Naive thymus-derived CD4-positive, alpha-beta T cell (primary cell): ENCODE data around the gene OR2V2. TPM values are rescaled to one million over a fixed set of nuclear protein-coding genes. Genes with fewer than 3 reads are reported as not detected.
A peak's percentile ranks its signal among the peaks of the same experiment; 100 is the strongest.

Source experiments
- ATAC-seq: fragments of 150-1000 bp; cut with Tn5 transposase; 2 replicates; pipeline ENCODE4 v1.10.0; 2021; ENCODE audit warnings: mild to moderate bottlenecking, moderate library complexity
- CTCF ChIA-PET: fragments of 350-600 bp; sonication (Branson Sonifier 250); formaldehyde crosslinking; loops from one replicate; lab custom pipeline; 2021; ENCODE audit warnings: antibody characterized with exemption; lab: Charles Lee
- POLR2A ChIA-PET: fragments of 350-600 bp; sonication (Branson Sonifier 250); formaldehyde crosslinking; loops from one replicate; lab custom pipeline; 2021; ENCODE audit warnings: antibody characterized with exemption, inconsistent platforms; lab: Charles Lee
- DNase-seq, 9 donors: peaks; one replicate each; pipeline versions ENCODE4 v3.0.0 to v3.0.0-alpha.2; 2020 to 2022; ENCODE audit warnings: mixed read lengths in 1 of 9
- H3K27ac ChIP-seq: one replicate; pipeline ENCODE4 v1.7.0; 2013; ENCODE audit warnings: mild to moderate bottlenecking, low read depth, low read length, moderate library complexity
- H3K27me3 ChIP-seq, 2 donors: one replicate each; pipeline ENCODE4 v1.7.0; 2013; ENCODE audit warnings: low read length in 2 of 2, mild to moderate bottlenecking in 2 of 2, moderate library complexity in 2 of 2; ENCODE audit not compliant: control insufficient read depth in 2 of 2, insufficient read depth in 2 of 2
- H3K36me3 ChIP-seq, 3 experiments: 1 replicate in 2 of 3; 2 replicates in 1 of 3; pipeline ENCODE4 v1.7.0; 2013; ENCODE audit warnings: low read length in 3 of 3, mild to moderate bottlenecking in 3 of 3, moderate library complexity in 1 of 3; ENCODE audit not compliant: insufficient read depth in 3 of 3, control insufficient read depth in 2 of 3
- H3K4me1 ChIP-seq, 2 donors: one replicate each; pipeline ENCODE4 v1.7.0; 2013; ENCODE audit warnings: low read length in 2 of 2, mild to moderate bottlenecking in 2 of 2, moderate library complexity in 1 of 2; ENCODE audit not compliant: control insufficient read depth in 2 of 2, insufficient read depth in 2 of 2
- H3K4me3 ChIP-seq: 2 replicates; pipeline ENCODE4 v1.7.0; 2013; ENCODE audit warnings: mild to moderate bottlenecking, low read length
- H3K9me3 ChIP-seq, 3 experiments: 1 replicate in 2 of 3; 2 replicates in 1 of 3; pipeline ENCODE4 v1.7.0; 2013; ENCODE audit warnings: low read length in 3 of 3; ENCODE audit not compliant: control insufficient read depth in 2 of 3
- H3K27ac Mint-ChIP-seq, 9 donors: one replicate each; pipeline ENCODE4 v1.8.0; 2020 to 2022; ENCODE audit warnings: mixed read lengths in 9 of 9, mild to moderate bottlenecking in 8 of 9, moderate library complexity in 5 of 9, inconsistent platforms in 2 of 9
- H3K27me3 Mint-ChIP-seq, 5 donors: one replicate each; pipeline ENCODE4 v1.8.0; 2021 to 2022; ENCODE audit warnings: mixed read lengths in 5 of 5, mild to moderate bottlenecking in 1 of 5
- H3K36me3 Mint-ChIP-seq, 5 donors: one replicate each; pipeline ENCODE4 v1.8.0; 2020 to 2022; ENCODE audit warnings: mixed read lengths in 5 of 5, mild to moderate bottlenecking in 3 of 5, inconsistent platforms in 1 of 5
- H3K4me1 Mint-ChIP-seq, 7 donors: one replicate each; pipeline ENCODE4 v1.8.0; 2020 to 2022; ENCODE audit warnings: mixed read lengths in 7 of 7, mild to moderate bottlenecking in 3 of 7, inconsistent platforms in 1 of 7
- H3K4me3 Mint-ChIP-seq, 10 donors: one replicate each; pipeline ENCODE4 v1.8.0; 2020 to 2022; ENCODE audit warnings: mild to moderate bottlenecking in 10 of 10, mixed read lengths in 10 of 10, moderate library complexity in 6 of 10, inconsistent platforms in 2 of 10
- H3K9me3 Mint-ChIP-seq, 11 donors: one replicate each; pipeline ENCODE4 v1.8.0; 2020 to 2022; ENCODE audit warnings: mixed read lengths in 11 of 11, mild to moderate bottlenecking in 4 of 11, inconsistent platforms in 1 of 11, moderate library complexity in 1 of 11
- intact Hi-C, 2 donors: fragments of 100-400 bp; cut with micrococcal nuclease; formaldehyde crosslinking; loops; one replicate each; pipeline ENCODE4 v1.15.1; 2023
- polyA plus RNA-seq, 2 donors: library from polyadenylated mRNA; unstranded; fragments of 300-500 nt; fragmentation: Illumina TruSeq; gene quantifications; one replicate each; pipeline ENCODE4 v1.2.3, GENCODE V29; 2021
- total RNA-seq, 6 experiments: library from RNA in 5 of 6; stranded (reverse) in 5 of 6; gene quantifications; 1 replicate in 5 of 6; 2 replicates in 1 of 6; pipeline ENCODE4 v1.2.3 and lab custom pipeline; 2021 to 2026

The OR2V2 gene
- total and polyA plus RNA-seq, 7 experiments from 2014 or later: not detected

- intact Hi-C loops: no loop called here
Measured at GRCh38 chr5:181186022-181186421, 38.6 kb downstream of the OR2V2 start.

GRCh38 chr5:181186986-181187499, 39.7 kb downstream of the OR2V2 start:
- DNase-seq: no peak
- no peak overlapping the region for H3K4me3 ChIP-seq

More at GRCh38 chr5:181186022-181186421, 38.6 kb downstream of the OR2V2 start:
- CTCF ChIA-PET: interaction anchor here (3.6 kb wide), 1 partner anchor 75 kb away, joined by 16 read pairs; the partner anchor contains the start of gene TRIM52
- Histone ChIP-seq H3K9me3 (no peaks in the 10 kb centered on the region), H3K27me3 (no peaks in the 10 kb centered on the region), H3K4me1 (peaks cover 3 to 8% of the 10 kb centered on the region in 2 donors), H3K4me3 (no peak overlapping the region), H3K27ac (no peak overlapping the region), H3K36me3 (peaks cover 0 to 17% (median 0%) of the 10 kb centered on the region in 3 experiments)
- peaks cover 11 to 61% (median 46%) of the 10 kb centered on the region in 7 donors for H3K4me1 Mint-ChIP-seq
- H3K4me3 Mint-ChIP-seq: peak overlapping the region in 6 of 10 donors; percentile 17 to 55 (median 42)
- peaks cover 0 to 10% (median 0%) of the 10 kb centered on the region in 5 donors for H3K36me3 Mint-ChIP-seq
- POLR2A ChIA-PET: interaction anchor here (2.4 to 4.8 kb wide), 4 partner anchors 21 to 75 kb away, joined by 20 to 46 read pairs (median 28); partner anchors contain the start of genes RACK1, TRIM41 and TRIM52
- peaks cover 0 to 26% (median 0%) of the 10 kb centered on the region in 5 donors for H3K27me3 Mint-ChIP-seq
- ATAC-seq: no peak
- peaks cover 0 to 26% (median 4%) of the 10 kb centered on the region in 11 donors for H3K9me3 Mint-ChIP-seq
- H3K27ac Mint-ChIP-seq: peak overlapping the region in 7 of 9 donors; percentile 30 to 100 (median 63)
- no peak for DNase-seq

GRCh38 chr5:181187500-181188213, 40.3 kb downstream of the OR2V2 start:
- peaks cover 0 to 26% (median 0%) of the 10 kb centered on the region in 5 donors for H3K27me3 Mint-ChIP-seq
- DNase-seq: peak in 8 of 9 donors; percentile 43 to 74 (median 56)
- H3K4me3 ChIP-seq: no peak overlapping the region

More at GRCh38 chr5:181186986-181187499, 39.7 kb downstream of the OR2V2 start:
- no peaks in the 10 kb centered on the region for H3K9me3 ChIP-seq
- no peak for ATAC-seq
- Mint-ChIP-seq H3K9me3 (peaks cover 0 to 36% (median 4%) of the 10 kb centered on the region in 11 donors), H3K36me3 (peaks cover 0 to 18% (median 0%) of the 10 kb centered on the region in 5 donors), H3K4me1 (peaks cover 13 to 68% (median 43%) of the 10 kb centered on the region in 7 donors), H3K4me3 (peak overlapping the region in 7 of 10 donors; percentile 14 to 99 (median 95)), H3K27me3 (peaks cover 0 to 26% (median 0%) of the 10 kb centered on the region in 5 donors), H3K27ac (peak overlapping the region; percentile 53 to 100 (median 98))
- no peak overlapping the region for H3K27ac ChIP-seq
- ChIA-PET POLR2A (interaction anchor here (0.9 to 8.7 kb wide), 6 partner anchors 18 to 378 kb away, joined by 3 to 259 read pairs (median 76); partner anchors contain the start of genes RACK1, TRIM41, TRIM52 and TRIM7), CTCF (no interaction called here)
- H3K27me3 ChIP-seq: no peaks in the 10 kb centered on the region
- peaks cover 3 to 7% of the 10 kb centered on the region in 2 donors for H3K4me1 ChIP-seq
- peaks cover 0 to 17% (median 0%) of the 10 kb centered on the region in 3 experiments for H3K36me3 ChIP-seq
- intact Hi-C loops: no loop called here

GRCh38 chr5:181188700-181189362, 41.4 kb downstream of the OR2V2 start:
- H3K27me3 Mint-ChIP-seq: peaks cover 0 to 26% (median 0%) of the 10 kb centered on the region in 5 donors
- peak overlapping the region; percentile 94 to 99 (median 97) for H3K4me3 Mint-ChIP-seq
- Histone ChIP-seq H3K4me1 (peaks cover 3 to 5% of the 10 kb centered on the region in 2 donors), H3K27me3 (no peaks in the 10 kb centered on the region), H3K27ac (peak overlapping the region; percentile 86), H3K9me3 (no peaks in the 10 kb centered on the region), H3K36me3 (peaks cover 0 to 17% (median 0%) of the 10 kb centered on the region in 3 experiments), H3K4me3 (peak overlapping the region; percentile 99)
- H3K36me3 Mint-ChIP-seq: peaks cover 0 to 18% (median 0%) of the 10 kb centered on the region in 5 donors
- CTCF ChIA-PET: interaction anchor here (0.7 to 4.3 kb wide), 7 partner anchors 17 to 328 kb away, joined by 3 to 23 read pairs (median 5); partner anchors contain the start of genes TRIM41 and TRIM7
- POLR2A ChIA-PET: interaction anchor here (0.7 to 8.7 kb wide), 16 partner anchors 16 to 72 kb away, joined by 3 to 259 read pairs (median 7); partner anchors contain the start of genes RACK1, TRIM41, TRIM52 and TRIM7
- ATAC-seq (no peak), DNase-seq (peak; percentile 53 to 90 (median 84))
- H3K4me1 Mint-ChIP-seq: peaks cover 22 to 72% (median 48%) of the 10 kb centered on the region in 7 donors
- intact Hi-C loops: loop anchor here (1.0 to 2.0 kb wide), 4 partner anchors 16 to 386 kb away; partner anchors contain the start of gene MGAT1 (in 1 of the 2)
- H3K9me3 Mint-ChIP-seq: peaks cover 0 to 40% (median 4%) of the 10 kb centered on the region in 11 donors
- H3K27ac Mint-ChIP-seq: peak overlapping the region; percentile 95 to 100 (median 98)

More at GRCh38 chr5:181187500-181188213, 40.3 kb downstream of the OR2V2 start:
- CTCF ChIA-PET: interaction anchor here (1.0 to 2.1 kb wide), 2 partner anchors 27 to 29 kb away, joined by 3 to 7 read pairs; no protein-coding TSS in a partner anchor
- no peaks in the 10 kb centered on the region for H3K27me3 ChIP-seq
- Mint-ChIP-seq H3K36me3 (peaks cover 0 to 18% (median 0%) of the 10 kb centered on the region in 5 donors), H3K27ac (peak overlapping the region; percentile 95 to 100 (median 98)), H3K4me3 (peak overlapping the region; percentile 94 to 99 (median 97)), H3K9me3 (peaks cover 0 to 39% (median 4%) of the 10 kb centered on the region in 11 donors), H3K4me1 (peaks cover 19 to 68% (median 43%) of the 10 kb centered on the region in 7 donors)
- H3K4me1 ChIP-seq: peaks cover 3 to 6% of the 10 kb centered on the region in 2 donors
- POLR2A ChIA-PET: interaction anchor here (0.6 to 8.7 kb wide), 11 partner anchors 17 to 379 kb away, joined by 3 to 259 read pairs (median 4); partner anchors contain the start of genes RACK1, TRIM41, TRIM52 and TRIM7
- intact Hi-C loops: loop anchor here (2.0 kb wide), 3 partner anchors 15 to 385 kb away; partner anchors contain the start of gene MGAT1 (in 1 of the 2)
- no peak overlapping the region for H3K27ac ChIP-seq
- no peak for ATAC-seq
- H3K36me3 ChIP-seq: peaks cover 0 to 17% (median 0%) of the 10 kb centered on the region in 3 experiments
- no peaks in the 10 kb centered on the region for H3K9me3 ChIP-seq

- no peaks in the 10 kb centered on the region for H3K9me3 ChIP-seq
- intact Hi-C loops: loop anchor here (1.0 to 2.0 kb wide), 4 partner anchors 17 to 387 kb away; partner anchors contain the start of gene MGAT1 (in 1 of the 2)
- Mint-ChIP-seq H3K4me1 (peaks cover 22 to 67% (median 44%) of the 10 kb centered on the region in 7 donors), H3K27me3 (peaks cover 0 to 26% (median 0%) of the 10 kb centered on the region in 5 donors), H3K4me3 (peak overlapping the region; percentile 94 to 99 (median 97)), H3K9me3 (peaks cover 0 to 40% (median 4%) of the 10 kb centered on the region in 11 donors), H3K27ac (peak overlapping the region; percentile 95 to 100 (median 98)), H3K36me3 (peaks cover 0 to 18% (median 0%) of the 10 kb centered on the region in 5 donors)
- ChIA-PET POLR2A (interaction anchor here (0.8 to 8.7 kb wide), 24 partner anchors 9 to 501 kb away, joined by 3 to 259 read pairs (median 6); partner anchors contain the start of genes MGAT1, RACK1, TRIM41 and TRIM52), CTCF (interaction anchor here (0.6 to 4.3 kb wide), 7 partner anchors 8 to 73 kb away, joined by 3 to 23 read pairs (median 7); partner anchors contain the start of genes TRIM41 and TRIM7)
- H3K27ac ChIP-seq: peak overlapping the region; percentile 86
- H3K36me3 ChIP-seq: peaks cover 0 to 17% (median 0%) of the 10 kb centered on the region in 3 experiments
- peak overlapping the region; percentile 99 for H3K4me3 ChIP-seq
- DNase-seq (peak; percentile 43 to 81 (median 75)), ATAC-seq (peak; percentile 48)
- H3K4me1 ChIP-seq: peaks cover 3 to 5% of the 10 kb centered on the region in 2 donors
- no peaks in the 10 kb centered on the region for H3K27me3 ChIP-seq
Measured at GRCh38 chr5:181189363-181189961, 42.1 kb downstream of the OR2V2 start.
